ENCODE results near the gene UBE2N.

- TF ChIP-seq CTCF (conservative IDR thresholded peaks at IDR 0.05; ENCODE audit: low read depth in 2 of 2) (no peak), EZH2phosphoT487 (IDR thresholded peaks at IDR 0.05; ENCODE audit: unreplicated experiment) (no peak), POLR2AphosphoS5 (IDR thresholded peaks at IDR 0.05; ENCODE audit: low read depth) (no peak), JUNB (IDR thresholded peaks at IDR 0.05; ENCODE audit: unreplicated experiment) (no peak), EZH2 (IDR thresholded peaks at IDR 0.05; ENCODE audit: low read depth, unreplicated experiment) (no peak), CREB1 (CRISPR knock-in tag; IDR thresholded peaks at IDR 0.05; ENCODE audit: low read depth) (no peak), ZNF114 (CRISPR knock-in tag; IDR thresholded peaks at IDR 0.05) (no peak), ZNF331 (CRISPR knock-in tag; IDR thresholded peaks at IDR 0.05; ENCODE audit: low read depth) (no peak), REST (IDR thresholded peaks at IDR 0.05; ENCODE audit: unreplicated experiment) (no peak), NANOG (IDR thresholded peaks at IDR 0.05; ENCODE audit: borderline replicate concordance) (no peak), STAT1 (IDR thresholded peaks at IDR 0.05; ENCODE audit: unreplicated experiment) (no peak)
Observed at GRCh38 chr12:93415723-93416464, 25.9 kb downstream of the UBE2N start.

Data from GM23338 (cell line).